ENCODE measurements around the gene FLT4.
"Not testable (repeated sequence)": the region's sequence is repeated elsewhere in the genome, so short reads cannot be mapped to it uniquely, and the experiment has no call there.

DNA sequence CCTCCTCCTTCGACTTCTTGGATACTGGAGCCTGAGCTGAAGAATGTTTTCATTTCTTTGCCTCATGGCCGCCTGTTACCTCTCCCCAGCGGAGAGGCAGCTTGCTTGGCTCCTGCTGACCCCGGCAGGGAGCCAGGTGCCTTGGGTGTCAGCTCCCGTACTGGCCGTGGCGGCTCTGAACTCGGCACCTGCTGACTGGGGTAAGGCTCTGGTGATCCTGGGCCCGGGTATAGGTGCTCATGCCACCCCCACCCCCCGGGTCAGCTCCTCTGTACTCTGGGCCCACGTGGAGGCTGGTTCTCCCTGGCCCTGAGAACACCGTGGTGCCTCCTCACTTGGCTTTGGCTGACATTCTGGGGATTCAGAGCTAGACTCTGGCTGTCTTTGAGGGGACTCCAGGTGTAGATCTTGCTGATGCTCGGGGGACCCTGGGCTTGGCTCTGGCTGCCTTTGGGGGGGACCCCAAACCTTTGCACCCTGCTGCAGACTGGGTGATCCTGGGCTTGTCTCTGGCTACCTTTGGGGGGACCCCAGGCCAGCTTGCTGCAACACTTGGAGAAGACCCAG is 22.6 kb upstream of the FLT4 start:
- TF ChIP-seq, protein P1, sequence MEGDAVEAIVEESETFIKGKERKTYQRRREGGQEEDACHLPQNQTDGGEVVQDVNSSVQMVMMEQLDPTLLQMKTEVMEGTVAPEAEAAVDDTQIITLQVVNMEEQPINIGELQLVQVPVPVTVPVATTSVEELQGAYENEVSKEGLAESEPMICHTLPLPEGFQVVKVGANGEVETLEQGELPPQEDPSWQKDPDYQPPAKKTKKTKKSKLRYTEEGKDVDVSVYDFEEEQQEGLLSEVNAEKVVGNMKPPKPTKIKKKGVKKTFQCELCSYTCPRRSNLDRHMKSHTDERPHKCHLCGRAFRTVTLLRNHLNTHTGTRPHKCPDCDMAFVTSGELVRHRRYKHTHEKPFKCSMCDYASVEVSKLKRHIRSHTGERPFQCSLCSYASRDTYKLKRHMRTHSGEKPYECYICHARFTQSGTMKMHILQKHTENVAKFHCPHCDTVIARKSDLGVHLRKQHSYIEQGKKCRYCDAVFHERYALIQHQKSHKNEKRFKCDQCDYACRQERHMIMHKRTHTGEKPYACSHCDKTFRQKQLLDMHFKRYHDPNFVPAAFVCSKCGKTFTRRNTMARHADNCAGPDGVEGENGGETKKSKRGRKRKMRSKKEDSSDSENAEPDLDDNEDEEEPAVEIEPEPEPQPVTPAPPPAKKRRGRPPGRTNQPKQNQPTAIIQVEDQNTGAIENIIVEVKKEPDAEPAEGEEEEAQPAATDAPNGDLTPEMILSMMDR (IDR thresholded peaks at IDR 0.05; ENCODE audit: insufficient read depth, low read length, poor library complexity, severe bottlenecking) = not testable (repeated sequence)
- TF ChIP-seq EZH2phosphoT487 (conservative IDR thresholded peaks at IDR 0.05; ENCODE audit: low read length) = not testable (repeated sequence)
